IPS-20b (cell line): ENCODE data around the gene AUNIP.

Experiments
- H3K27ac ChIP-seq: one replicate; pipeline ENCODE4 v1.5.1; 2013; ENCODE audit warnings: low read length
- H3K27me3 ChIP-seq: 2 replicates; pipeline ENCODE4 v1.6.1; 2013; ENCODE audit warnings: mild to moderate bottlenecking, low read length, inconsistent platforms; ENCODE audit not compliant: insufficient read depth
- H3K36me3 ChIP-seq: 2 replicates; pipeline ENCODE4 v1.6.1; 2013; ENCODE audit warnings: low read depth, mild to moderate bottlenecking, inconsistent platforms, low read length, moderate library complexity; ENCODE audit not compliant: insufficient read depth
- H3K4me1 ChIP-seq: 2 replicates; pipeline ENCODE4 v1.6.1; 2013; ENCODE audit warnings: mild to moderate bottlenecking, control low read depth, inconsistent platforms, low read length, moderate library complexity; ENCODE audit not compliant: insufficient read depth
- H3K4me3 ChIP-seq: 2 replicates; pipeline ENCODE4 v1.5.1; 2013; ENCODE audit warnings: mild to moderate bottlenecking, low read length, inconsistent platforms
- H3K9ac ChIP-seq: 2 replicates; pipeline ENCODE4 v1.6.1; 2013; ENCODE audit warnings: low read depth, mild to moderate bottlenecking, inconsistent platforms, low read length, moderate library complexity
- H3K9me3 ChIP-seq: 2 replicates; pipeline ENCODE4 v1.6.1; 2013; ENCODE audit warnings: mild to moderate bottlenecking, low read depth, low read length, inconsistent platforms; ENCODE audit not compliant: insufficient read depth

The AUNIP gene

DNA sequence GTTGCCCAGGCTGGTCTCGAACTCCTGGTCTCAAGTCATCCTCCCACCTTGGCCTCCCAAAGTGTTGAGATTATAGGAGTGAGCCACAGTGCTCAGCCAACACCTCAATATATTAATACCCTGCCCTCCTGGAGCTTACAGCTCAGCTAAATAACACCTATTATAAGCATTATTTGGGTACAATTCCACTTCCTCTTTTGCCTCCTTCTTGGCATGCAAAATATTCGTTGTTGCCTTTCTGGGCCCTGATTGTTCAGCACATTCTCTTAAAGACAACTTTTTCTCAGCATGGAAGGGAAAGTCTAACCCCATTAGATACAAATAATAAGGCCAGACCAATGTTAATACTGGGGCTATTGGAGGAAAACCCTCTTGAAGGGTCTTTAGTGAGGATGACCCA lies 13.5 kb upstream of the AUNIP start:
- H3K36me3 ChIP-seq, result no peaks in the 10 kb centered on the region
- no peak overlapping the region for H3K9ac ChIP-seq
- peaks cover 10% of the 10 kb centered on the region for H3K4me1 ChIP-seq
- H3K27me3 ChIP-seq, result peaks cover 25% of the 10 kb centered on the region
- no peaks in the 10 kb centered on the region for H3K9me3 ChIP-seq
- no peak overlapping the region for H3K4me3 ChIP-seq
- no peak overlapping the region for H3K27ac ChIP-seq

DNA sequence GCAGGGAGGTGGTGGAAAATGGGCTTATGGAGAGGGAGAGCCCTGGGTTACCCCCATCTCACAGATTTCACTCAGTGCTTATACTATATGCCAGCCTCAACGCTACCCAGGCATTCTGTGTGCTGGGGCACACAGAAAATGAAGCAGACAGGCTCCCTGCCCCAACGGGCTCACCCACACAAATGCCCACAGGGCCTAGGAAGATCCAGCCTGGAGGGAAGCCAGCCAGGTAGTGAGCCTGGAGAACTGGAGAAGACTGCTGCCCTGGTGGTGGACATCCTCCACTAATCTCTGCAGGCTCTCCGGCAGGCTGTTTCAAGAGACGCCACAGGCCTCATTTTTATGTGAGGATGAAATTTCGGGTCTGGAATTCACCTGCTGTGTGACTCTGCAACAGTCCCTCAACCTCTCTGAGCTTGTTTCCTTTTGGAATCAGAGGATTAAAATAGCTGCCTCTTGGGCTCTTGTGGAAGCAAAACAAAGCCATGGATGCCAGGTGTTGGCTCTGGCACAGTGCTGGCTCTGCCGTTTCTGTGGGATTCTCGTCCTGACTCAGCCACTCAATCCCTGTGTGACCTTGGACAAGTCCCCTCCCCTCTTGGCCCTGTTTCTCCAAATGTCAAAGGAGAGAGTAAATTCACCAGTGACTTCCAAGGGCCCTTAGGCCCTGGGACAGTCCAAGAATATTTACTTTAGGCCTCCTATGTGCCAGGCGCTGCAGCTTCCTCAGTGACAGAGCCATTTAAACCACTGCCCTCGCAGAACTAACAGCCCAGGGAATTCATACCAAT lies 12.6 kb upstream of the AUNIP start:
- Histone ChIP-seq H3K27ac (no peak overlapping the region), H3K27me3 (peaks cover 18% of the 10 kb centered on the region), H3K9ac (no peak overlapping the region), H3K4me1 (peaks cover 16% of the 10 kb centered on the region), H3K4me3 (no peak overlapping the region), H3K36me3 (no peaks in the 10 kb centered on the region), H3K9me3 (no peaks in the 10 kb centered on the region)

DNA sequence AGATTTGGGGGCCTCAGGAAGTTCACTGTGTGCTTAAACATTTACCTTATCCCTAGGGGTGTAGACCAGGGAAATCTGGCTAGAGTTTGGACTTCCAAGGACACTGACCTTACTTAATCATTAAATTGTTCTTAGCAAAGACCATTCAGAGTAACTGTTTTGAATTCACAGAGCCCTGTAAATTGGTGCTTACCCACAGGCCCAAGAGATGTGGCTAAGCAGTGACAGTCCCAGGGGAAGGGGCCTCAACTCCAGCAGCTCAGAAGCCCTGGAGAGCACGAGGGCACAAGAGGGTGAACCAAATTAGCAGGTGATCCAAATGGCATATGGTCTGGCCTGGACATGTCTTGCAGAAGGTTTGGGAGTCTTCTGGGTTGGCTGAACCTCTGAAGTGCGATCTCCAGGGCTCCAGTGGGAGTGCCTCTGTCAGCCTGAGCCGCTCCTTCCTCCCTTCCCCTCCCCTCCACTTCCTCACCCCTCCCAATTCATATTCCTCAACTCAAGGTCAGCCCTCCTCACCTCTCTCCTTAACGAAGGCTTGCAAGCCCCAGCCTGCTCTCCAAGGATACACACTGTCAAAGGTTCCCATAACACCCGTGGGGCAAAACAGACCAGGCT lies 11.9 kb upstream of the AUNIP start:
- Histone ChIP-seq H3K27ac (no peak overlapping the region), H3K4me3 (no peak overlapping the region), H3K9me3 (no peaks in the 10 kb centered on the region), H3K9ac (no peak overlapping the region), H3K27me3 (peaks cover 11% of the 10 kb centered on the region), H3K4me1 (peaks cover 10% of the 10 kb centered on the region; the same call in 1 of the 2 replicates), H3K36me3 (no peaks in the 10 kb centered on the region)

DNA sequence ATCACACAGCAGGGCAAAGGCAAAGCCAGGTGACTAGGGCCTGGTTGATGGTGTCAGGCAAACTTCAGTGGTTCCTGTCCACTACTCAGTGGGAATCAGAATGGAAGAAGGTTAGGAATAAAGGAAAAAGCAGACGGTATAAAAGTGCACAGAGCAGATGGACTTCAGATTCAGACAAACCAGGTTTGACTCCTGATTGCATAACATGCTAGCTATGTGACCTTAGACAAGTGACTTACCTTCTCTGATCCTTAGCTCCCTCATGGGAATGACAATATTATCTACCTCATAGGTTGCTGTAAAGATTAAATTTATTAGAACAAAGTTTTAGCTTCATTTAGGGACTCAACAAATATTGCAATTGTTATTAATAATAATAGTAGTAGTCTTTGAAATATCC lies 11.4 kb upstream of the AUNIP start:
- Histone ChIP-seq H3K36me3 (no peaks in the 10 kb centered on the region), H3K4me3 (no peak overlapping the region), H3K27ac (no peak overlapping the region), H3K9me3 (no peaks in the 10 kb centered on the region), H3K4me1 (peaks cover 10% of the 10 kb centered on the region; the same call in 1 of the 2 replicates), H3K9ac (no peak overlapping the region), H3K27me3 (peaks cover 9% of the 10 kb centered on the region)

DNA sequence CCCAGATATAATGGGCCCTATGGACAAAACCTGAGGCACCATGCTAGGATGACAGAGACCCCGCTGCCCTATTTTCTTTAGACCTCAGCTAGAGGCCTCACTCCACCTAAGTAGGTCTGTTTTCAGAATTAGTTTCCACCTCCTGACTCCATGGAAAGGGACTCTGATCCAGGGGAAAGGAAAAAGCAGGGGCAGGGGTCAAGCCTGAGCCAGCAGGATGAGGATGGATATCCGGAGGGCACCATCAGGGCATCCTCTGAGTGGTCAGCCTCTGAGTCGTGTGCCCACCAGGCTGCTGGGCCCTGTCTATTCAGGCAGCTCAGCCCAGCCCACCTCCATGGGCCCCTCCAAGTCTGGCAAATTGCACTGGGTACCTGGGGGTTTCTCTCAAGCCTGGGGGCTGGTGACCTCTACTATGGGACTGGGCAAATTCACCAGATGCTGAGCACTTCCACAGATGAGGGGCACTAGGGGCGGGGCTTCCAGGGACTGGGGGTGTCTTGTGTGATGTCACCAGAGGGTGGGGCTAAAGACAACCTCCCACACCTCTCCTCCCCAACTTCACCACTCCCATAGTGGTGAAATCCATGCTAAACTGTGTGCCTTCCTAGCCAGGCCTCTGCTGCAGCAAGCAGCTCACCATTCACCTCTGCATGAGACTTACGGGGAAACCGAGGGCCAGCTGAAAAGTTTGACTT lies 10.8 kb upstream of the AUNIP start:
- no peak overlapping the region for H3K4me3 ChIP-seq
- H3K36me3 ChIP-seq, result no peaks in the 10 kb centered on the region
- H3K27ac ChIP-seq, result no peak overlapping the region
- peaks cover 10% of the 10 kb centered on the region; the same call in 1 of the 2 replicates for H3K4me1 ChIP-seq
- no peaks in the 10 kb centered on the region for H3K9me3 ChIP-seq
- H3K9ac ChIP-seq, result no peak overlapping the region
- peaks cover 9% of the 10 kb centered on the region for H3K27me3 ChIP-seq

DNA sequence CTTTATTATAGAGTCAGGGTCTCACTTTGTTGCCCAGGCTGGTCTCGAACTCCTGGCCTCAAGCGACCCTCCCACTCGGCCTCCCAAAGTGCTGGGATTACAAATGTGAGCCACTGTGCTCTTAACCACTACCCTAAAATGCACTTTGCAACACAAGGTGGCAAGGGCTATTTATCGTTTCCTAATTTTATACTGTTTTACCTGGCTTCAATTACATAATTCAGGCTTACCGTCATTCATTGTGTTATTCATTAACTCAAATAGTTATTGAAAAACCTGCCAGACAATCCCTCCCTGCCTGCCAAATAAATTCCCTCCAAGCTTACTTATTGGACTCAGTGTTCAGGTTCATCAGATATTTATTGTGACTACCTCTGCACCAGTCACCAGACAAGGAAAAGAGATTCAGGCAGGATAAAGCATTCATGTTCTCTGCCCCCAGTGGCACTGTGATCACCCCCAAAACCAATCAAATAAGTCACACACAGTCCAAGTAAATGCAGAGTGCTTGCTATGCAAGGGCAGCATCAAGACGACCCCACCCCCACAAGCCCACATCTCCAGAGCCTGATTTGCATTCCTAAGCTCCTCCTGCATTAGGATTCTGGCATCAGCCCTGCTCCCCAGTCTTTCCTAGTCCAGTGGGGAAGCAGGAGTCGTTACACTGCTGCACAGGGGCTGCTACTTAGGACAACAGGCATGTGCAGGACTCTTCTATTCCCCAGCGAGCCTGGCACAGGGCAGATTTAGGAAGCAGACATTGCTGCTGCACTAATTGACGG lies 8.1 kb upstream of the AUNIP start:
- H3K4me3 ChIP-seq, result no peak overlapping the region
- no peaks in the 10 kb centered on the region for H3K36me3 ChIP-seq
- no peak overlapping the region for H3K9ac ChIP-seq
- H3K9me3 ChIP-seq, result no peaks in the 10 kb centered on the region
- H3K27me3 ChIP-seq, result no peaks in the 10 kb centered on the region
- peaks cover 10% of the 10 kb centered on the region; the same call in 1 of the 2 replicates for H3K4me1 ChIP-seq
- no peak overlapping the region for H3K27ac ChIP-seq

DNA sequence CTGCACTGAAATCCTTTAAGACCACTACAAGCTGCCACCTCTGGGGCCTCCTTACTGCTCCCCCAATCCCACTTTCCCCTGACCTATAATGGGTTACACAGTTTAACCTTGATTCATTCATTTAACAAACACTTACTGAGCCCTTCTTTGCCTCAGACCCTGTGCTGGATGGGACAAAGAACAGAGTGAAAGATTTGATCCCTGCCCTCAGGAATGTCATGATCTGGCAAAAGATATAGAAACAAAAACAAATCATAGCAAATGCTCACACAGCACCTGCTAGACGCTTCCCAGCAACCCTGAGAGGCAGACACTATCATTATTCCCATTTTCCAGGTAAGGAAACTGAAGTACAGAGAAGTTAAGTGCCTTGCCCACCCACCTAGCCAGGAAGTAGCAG lies 7.0 kb upstream of the AUNIP start:
- H3K36me3 ChIP-seq, result no peaks in the 10 kb centered on the region
- no peak overlapping the region for H3K4me3 ChIP-seq
- no peaks in the 10 kb centered on the region for H3K9me3 ChIP-seq
- peaks cover 10% of the 10 kb centered on the region; the same call in 1 of the 2 replicates for H3K4me1 ChIP-seq
- no peak overlapping the region for H3K9ac ChIP-seq
- no peaks in the 10 kb centered on the region for H3K27me3 ChIP-seq
- no peak overlapping the region for H3K27ac ChIP-seq

DNA sequence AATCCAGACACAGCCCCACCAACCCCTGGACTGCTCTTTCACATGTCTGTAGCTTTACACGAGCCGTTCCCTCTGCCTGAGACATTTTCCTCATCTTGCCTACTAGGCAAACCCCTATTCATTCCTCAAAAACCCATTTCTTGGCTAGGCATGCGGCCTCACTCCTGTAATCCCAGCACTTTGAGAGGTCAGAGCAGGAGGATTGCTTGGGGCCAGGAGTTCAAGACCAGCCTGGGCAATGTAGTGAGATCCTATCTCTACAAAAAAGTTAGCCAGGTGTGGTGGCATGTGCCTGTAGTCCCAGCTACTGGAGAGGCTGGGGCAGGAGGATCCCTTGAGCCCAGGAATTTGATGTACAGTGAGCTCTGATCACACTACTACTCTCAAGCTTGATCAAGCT lies 5.2 kb upstream of the AUNIP start:
- H3K27ac ChIP-seq, result no peak overlapping the region
- H3K9me3 ChIP-seq, result no peaks in the 10 kb centered on the region
- no peak overlapping the region for H3K9ac ChIP-seq

DNA sequence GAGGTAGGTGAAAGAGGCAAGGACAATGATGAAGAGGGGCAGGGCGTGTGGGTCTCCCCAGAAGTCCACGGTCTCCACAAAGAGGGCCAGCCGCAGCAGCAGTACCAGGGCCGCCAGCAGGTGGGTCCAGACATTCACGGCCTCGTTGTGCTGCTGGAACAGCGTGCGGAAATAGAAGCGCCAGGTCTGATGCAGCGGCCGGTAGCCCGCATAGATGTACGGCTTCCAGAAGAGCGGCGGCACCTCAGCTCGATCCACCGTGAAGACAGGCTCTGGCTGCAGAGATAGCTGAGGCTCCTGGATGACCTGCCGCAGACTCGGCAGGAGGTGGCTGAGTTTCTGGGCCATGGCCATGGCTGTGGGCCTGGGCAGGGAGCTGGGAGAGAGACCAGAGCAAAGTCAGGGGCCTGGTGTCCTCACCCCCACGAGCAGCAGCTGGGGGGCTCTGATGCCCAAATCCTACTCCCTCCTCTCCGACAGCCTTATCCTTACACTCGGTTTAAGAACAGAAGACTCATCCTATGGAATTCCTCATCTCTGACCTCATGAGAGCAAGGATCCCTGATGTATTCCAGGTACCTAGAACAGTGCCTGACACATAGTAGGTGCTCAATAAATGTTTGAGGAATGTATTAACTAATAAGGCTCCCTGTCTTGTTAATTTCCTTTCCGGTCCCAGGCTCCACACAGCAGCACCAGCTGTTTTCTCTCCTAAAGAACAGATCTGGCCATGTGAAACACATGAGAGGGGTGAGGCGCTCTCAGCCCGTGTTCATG lies 4.4 kb upstream of the AUNIP start:
- H3K36me3 ChIP-seq, result no peaks in the 10 kb centered on the region
- no peaks in the 10 kb centered on the region for H3K9me3 ChIP-seq
- no peak overlapping the region for H3K4me3 ChIP-seq
- H3K9ac ChIP-seq, result no peak overlapping the region
- H3K27ac ChIP-seq, result no peak overlapping the region
- H3K27me3 ChIP-seq, result no peaks in the 10 kb centered on the region
- H3K4me1 ChIP-seq, result peaks cover 10% of the 10 kb centered on the region; the same call in 1 of the 2 replicates

More for the DNA sequence above, 5.2 kb upstream of the AUNIP start:
- no peaks in the 10 kb centered on the region for H3K36me3 ChIP-seq
- H3K27me3 ChIP-seq, result no peaks in the 10 kb centered on the region
- peaks cover 10% of the 10 kb centered on the region; the same call in 1 of the 2 replicates for H3K4me1 ChIP-seq
- H3K4me3 ChIP-seq, result no peak overlapping the region

DNA sequence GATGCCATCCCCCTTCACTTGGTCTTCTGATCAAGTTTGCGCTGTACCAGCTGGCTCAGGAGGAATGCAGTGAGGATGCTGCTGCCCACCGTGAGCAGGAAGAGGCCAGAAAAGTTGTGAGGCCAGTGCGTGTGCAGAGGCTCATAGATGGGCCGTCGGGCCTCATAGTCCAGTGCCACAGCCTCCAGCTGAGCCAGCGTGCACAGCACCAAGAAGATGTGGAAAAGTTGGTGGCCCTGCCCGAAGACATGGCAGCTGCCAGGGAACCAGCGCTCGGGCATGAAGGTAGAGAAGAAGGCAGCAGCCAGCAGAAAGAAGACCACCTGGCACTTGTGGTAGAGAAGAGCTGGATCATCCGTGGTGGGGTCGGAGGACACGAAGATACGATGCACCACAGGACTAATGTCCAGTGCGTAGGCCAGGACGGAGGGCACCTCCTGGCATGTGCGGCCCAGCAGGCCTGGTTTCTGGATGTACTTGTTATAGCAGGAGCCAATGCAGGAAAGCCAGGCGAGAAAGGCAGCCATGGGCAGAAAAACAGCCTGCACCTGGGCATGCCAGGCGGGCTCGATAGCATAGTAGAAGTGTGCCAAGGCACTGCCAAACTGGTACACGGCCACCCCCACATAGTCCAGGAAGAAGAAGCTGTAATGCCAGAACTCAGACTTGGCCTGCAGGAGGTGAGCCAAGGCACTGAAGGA lies 3.7 kb upstream of the AUNIP start:
- Histone ChIP-seq H3K9ac (no peak overlapping the region), H3K4me1 (peaks cover 8% of the 10 kb centered on the region; the same call in 1 of the 2 replicates), H3K4me3 (no peak overlapping the region), H3K36me3 (no peaks in the 10 kb centered on the region), H3K27ac (no peak overlapping the region), H3K27me3 (no peaks in the 10 kb centered on the region), H3K9me3 (no peaks in the 10 kb centered on the region)
